CD4-positive, alpha-beta T cell (primary cell): ENCODE data around the gene TLR4. TPM values are rescaled to one million over a fixed set of nuclear protein-coding genes. Genes with fewer than 3 reads are reported as not detected.

Source experiments
- ATAC-seq: fragments of 200-7000 bp; cut with Tn5 transposase; one replicate; pipeline ENCODE4 v1.10.0; 2022; ENCODE audit warnings: mild to moderate bottlenecking; ENCODE audit not compliant: poor library complexity
- CTCF ChIA-PET: fragments of 350-600 bp; sonication (Branson Sonifier 250); formaldehyde crosslinking; loops from one replicate; lab custom pipeline; 2021; ENCODE audit warnings: antibody characterized with exemption, inconsistent platforms; lab: Charles Lee
- POLR2A ChIA-PET: fragments of 350-600 bp; sonication (Branson Sonifier 250); formaldehyde crosslinking; loops from one replicate; lab custom pipeline; 2021; ENCODE audit warnings: antibody characterized with exemption, inconsistent platforms; lab: Charles Lee
- DNase-seq, 14 experiments: peaks; one replicate each; pipeline ENCODE4 v3.0.0-alpha.2; 2013 to 2020; ENCODE audit warnings: mixed read lengths in 2 of 14
- H3K27ac ChIP-seq, 2 donors: one replicate each; pipeline versions ENCODE4 v1.5.1 to v1.7.0; 2013; ENCODE audit warnings: low read length in 2 of 2, low read depth in 1 of 2, mild to moderate bottlenecking in 1 of 2
- H3K27me3 ChIP-seq, 2 experiments: 1 replicate in 1 of 2; 2 replicates in 1 of 2; pipeline versions ENCODE4 v1.6.1 to v1.7.0; 2013; ENCODE audit warnings: low read length in 2 of 2, control low read depth in 1 of 2, mild to moderate bottlenecking in 1 of 2, moderate library complexity in 1 of 2; ENCODE audit not compliant: insufficient read depth in 2 of 2, control insufficient read depth in 1 of 2
- H3K36me3 ChIP-seq: one replicate; pipeline ENCODE4 v1.6.1; 2013; ENCODE audit warnings: low read length, control low read depth; ENCODE audit not compliant: insufficient read depth
- H3K4me1 ChIP-seq: one replicate; pipeline ENCODE4 v1.6.1; 2013; ENCODE audit warnings: low read length, control low read depth; ENCODE audit not compliant: insufficient read depth
- H3K4me3 ChIP-seq: one replicate; pipeline ENCODE4 v1.5.1; 2013; ENCODE audit warnings: mild to moderate bottlenecking, low read length, moderate library complexity
- H3K9me3 ChIP-seq, 2 experiments: 1 replicate in 1 of 2; 2 replicates in 1 of 2; pipeline versions ENCODE4 v1.6.1 to v1.7.0; 2013; ENCODE audit warnings: low read length in 2 of 2, mild to moderate bottlenecking in 2 of 2, control low read depth in 1 of 2, moderate library complexity in 1 of 2; ENCODE audit not compliant: control insufficient read depth in 1 of 2, insufficient read depth in 1 of 2
- H3K27ac Mint-ChIP-seq: one replicate; pipeline ENCODE4 v1.8.0; 2020; ENCODE audit warnings: mixed read lengths
- H3K27me3 Mint-ChIP-seq: one replicate; pipeline ENCODE4 v1.8.0; 2021; ENCODE audit warnings: mixed read lengths
- H3K36me3 Mint-ChIP-seq: one replicate; pipeline ENCODE4 v1.8.0; 2021; ENCODE audit warnings: low read depth, mixed read lengths
- H3K4me1 Mint-ChIP-seq: one replicate; pipeline ENCODE4 v1.8.0; 2021; ENCODE audit warnings: low read depth, mixed read lengths
- H3K4me3 Mint-ChIP-seq: one replicate; pipeline ENCODE4 v1.8.0; 2020; ENCODE audit warnings: mild to moderate bottlenecking, mixed read lengths
- H3K9me3 Mint-ChIP-seq: one replicate; pipeline ENCODE4 v1.8.0; 2020; ENCODE audit warnings: mixed read lengths
- CTCF ChIP-seq: fragments of 200-600 bp; IDR thresholded peaks from one replicate; pipeline ENCODE4 v1.8.0; 2022; ENCODE audit warnings: antibody characterized with exemption, mild to moderate bottlenecking
- intact Hi-C, 2 experiments: fragments of 100-400 bp; cut with DNase I in 1 of 2; cut with micrococcal nuclease in 1 of 2; formaldehyde crosslinking; loops; one replicate each; pipeline versions ENCODE4 v1.15.1 to v1.9.0; 2023 to 2025; cut with DNase I, micrococcal nuclease
- total RNA-seq, 174 experiments: library from RNA in 2 of 174; stranded (reverse) in 2 of 174; gene quantifications; one replicate each; pipeline ENCODE4 v1.2.3 and lab custom pipeline; 2021 to 2026

The TLR4 gene
- total RNA-seq, 2 experiments from 2014 or later, result 0.34 to 0.44 TPM

- no peaks in the 10 kb centered on the region for H3K36me3 Mint-ChIP-seq
- CTCF ChIA-PET, result no interaction called here
These were observed 64.7 kb downstream of the TLR4 start for GRCh38 chr9:117768750-117769395.

DNA sequence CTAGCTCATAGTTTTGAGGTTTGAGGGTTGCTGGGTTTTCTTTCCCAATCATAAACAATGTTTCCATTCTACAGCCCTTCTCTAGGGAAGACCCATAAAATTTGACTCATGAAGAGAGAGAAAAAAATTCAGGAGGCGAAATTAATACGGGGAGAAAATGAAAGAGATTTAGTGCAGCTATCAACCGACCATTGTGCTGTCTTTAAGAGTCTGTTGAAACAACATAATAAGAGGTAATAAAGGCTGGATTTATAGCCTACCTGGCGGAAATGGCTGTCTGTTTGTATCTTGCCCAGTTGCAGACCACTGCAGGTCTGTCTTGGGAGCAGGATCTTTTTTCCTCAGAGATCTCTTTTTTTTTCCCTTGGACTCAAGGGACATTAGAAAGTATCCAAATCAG, 66.9 kb downstream of the TLR4 start:
- POLR2A ChIA-PET, result no interaction called here
- intact Hi-C loops, result no loop called here
- Mint-ChIP-seq H3K9me3 (no peaks in the 10 kb centered on the region), H3K27ac (no peak overlapping the region), H3K36me3 (no peaks in the 10 kb centered on the region), H3K27me3 (peaks cover 58% of the 10 kb centered on the region), H3K4me1 (no peaks in the 10 kb centered on the region), H3K4me3 (no peak overlapping the region)
- no peak for ATAC-seq
- Histone ChIP-seq H3K4me3 (no peak overlapping the region), H3K36me3 (no peaks in the 10 kb centered on the region), H3K27me3 (peaks cover 3 to 14% of the 10 kb centered on the region in 2 experiments), H3K4me1 (no peaks in the 10 kb centered on the region), H3K27ac (no peak overlapping the region), H3K9me3 (peaks cover 0 to 3% of the 10 kb centered on the region in 2 experiments)
- no peak for DNase-seq
- no peak for TF ChIP-seq CTCF
- CTCF ChIA-PET, result no interaction called here

More at GRCh38 chr9:117768750-117769395, 64.7 kb downstream of the TLR4 start:
- Mint-ChIP-seq H3K27me3 (peaks cover 47% of the 10 kb centered on the region), H3K4me3 (no peak overlapping the region), H3K9me3 (no peaks in the 10 kb centered on the region), H3K4me1 (no peaks in the 10 kb centered on the region), H3K27ac (no peak overlapping the region)
- Histone ChIP-seq H3K36me3 (no peaks in the 10 kb centered on the region), H3K9me3 (peaks cover 0 to 3% of the 10 kb centered on the region in 2 experiments), H3K4me3 (no peak overlapping the region), H3K27me3 (peaks cover 3 to 7% of the 10 kb centered on the region in 2 experiments), H3K4me1 (no peaks in the 10 kb centered on the region), H3K27ac (no peak overlapping the region)
- no peak for ATAC-seq
- intact Hi-C loops, result no loop called here
- DNase-seq, result no peak
- no peak for TF ChIP-seq CTCF
- POLR2A ChIA-PET, result no interaction called here

- no peak for TF ChIP-seq CTCF
- intact Hi-C loops, result no loop called here
- Mint-ChIP-seq H3K9me3 (no peaks in the 10 kb centered on the region), H3K4me3 (no peak overlapping the region), H3K36me3 (no peaks in the 10 kb centered on the region), H3K27ac (no peak overlapping the region), H3K4me1 (no peaks in the 10 kb centered on the region), H3K27me3 (peaks cover 58% of the 10 kb centered on the region)
- no peaks in the 10 kb centered on the region for H3K36me3 ChIP-seq
- POLR2A ChIA-PET, result no interaction called here
- ATAC-seq (no peak), DNase-seq (no peak)
- peaks cover 0 to 3% of the 10 kb centered on the region in 2 experiments for H3K9me3 ChIP-seq
- peaks cover 3 to 14% of the 10 kb centered on the region in 2 experiments for H3K27me3 ChIP-seq
- H3K27ac ChIP-seq, result no peak overlapping the region
- no peak overlapping the region for H3K4me3 ChIP-seq
- CTCF ChIA-PET, result no interaction called here
- no peaks in the 10 kb centered on the region for H3K4me1 ChIP-seq
These were observed 68.8 kb downstream of the TLR4 start for GRCh38 chr9:117772960-117773359.
